Measurements from ENCODE around the gene SEPTIN12. TPM values are rescaled to one million over a fixed set of nuclear protein-coding genes. Genes with fewer than 3 reads are reported as not detected.

The SEPTIN12 gene
- total RNA-seq, 4 donors from 2014 or later: 0.54 TPM; not detected in 3

GRCh38 chr16:4748682-4749411 is 39.3 kb downstream of the SEPTIN12 start:
- peaks cover 13 to 16% of the 10 kb centered on the region in 2 donors for H3K4me1 ChIP-seq
- H3K36me3 ChIP-seq: peaks cover 15 to 22% of the 10 kb centered on the region in 2 donors
- 84 to 93% methylated on average over 9 to 14 of the region's 16 CpGs for WGBS, 2 donors
- no peaks in the 10 kb centered on the region for H3K27me3 ChIP-seq
- H3K9me3 ChIP-seq: no peaks in the 10 kb centered on the region
- TF ChIP-seq CTCF (IDR thresholded peaks at IDR 0.05) (no peak), POLR2A (IDR thresholded peaks at IDR 0.05) (no peak)
- no peak for DNase-seq
- no peak overlapping the region for H3K27ac ChIP-seq
- intact Hi-C loops (cut with DNase I): no loop called here
- no peak overlapping the region for H3K4me3 ChIP-seq (replicated peaks in 1 of 3)

GRCh38 chr16:4747906-4748681 is 40.1 kb downstream of the SEPTIN12 start:
- peaks cover 11 to 14% of the 10 kb centered on the region in 2 donors for H3K4me1 ChIP-seq
- peaks cover 13 to 20% of the 10 kb centered on the region in 2 donors for H3K36me3 ChIP-seq
- no peak overlapping the region for H3K27ac ChIP-seq
- H3K4me3 ChIP-seq (replicated peaks in 1 of 3): no peak overlapping the region
- H3K9me3 ChIP-seq: no peaks in the 10 kb centered on the region
- intact Hi-C loops (cut with DNase I): no loop called here
- DNase-seq: no peak
- no peaks in the 10 kb centered on the region for H3K27me3 ChIP-seq
- 86 to 88% methylated on average over 14 of the region's 14 CpGs for WGBS, 2 donors
- TF ChIP-seq POLR2A (IDR thresholded peaks at IDR 0.05) (no peak), CTCF (IDR thresholded peaks at IDR 0.05) (no peak)

- Histone ChIP-seq H3K27ac (no peak overlapping the region), H3K4me3 (replicated peaks in 1 of 3) (no peak overlapping the region), H3K9me3 (no peaks in the 10 kb centered on the region), H3K27me3 (no peaks in the 10 kb centered on the region), H3K36me3 (peaks cover 8 to 10% of the 10 kb centered on the region in 2 donors), H3K4me1 (peaks cover 1 to 4% of the 10 kb centered on the region in 2 donors)
- peak; percentile 26 to 51 for DNase-seq
- TF ChIP-seq CTCF (IDR thresholded peaks at IDR 0.05): no peak
- TF ChIP-seq POLR2A (IDR thresholded peaks at IDR 0.05): no peak
- intact Hi-C loops (cut with DNase I): no loop called here
- 42 to 74% methylated on average over 7 to 9 of the region's 15 CpGs for WGBS, 2 donors
Measured at GRCh38 chr16:4746991-4747574, 41.1 kb downstream of the SEPTIN12 start.

- WGBS, 2 donors: 89 to 95% methylated on average over 3 to 7 of the region's 8 CpGs
- TF ChIP-seq POLR2A (IDR thresholded peaks at IDR 0.05) (no peak), CTCF (IDR thresholded peaks at IDR 0.05) (no peak)
- no peaks in the 10 kb centered on the region for H3K27me3 ChIP-seq
- no peaks in the 10 kb centered on the region for H3K4me1 ChIP-seq
- H3K4me3 ChIP-seq (replicated peaks in 1 of 3): no peak overlapping the region
- H3K9me3 ChIP-seq: no peaks in the 10 kb centered on the region
- no peak overlapping the region for H3K27ac ChIP-seq
- no peak for DNase-seq
- H3K36me3 ChIP-seq: peaks cover 4 to 5% of the 10 kb centered on the region in 2 donors
- intact Hi-C loops (cut with DNase I): no loop called here
Measured at GRCh38 chr16:4746215-4746614, 41.9 kb downstream of the SEPTIN12 start.

GRCh38 chr16:4745274-4745569 is 42.9 kb downstream of the SEPTIN12 start:
- Histone ChIP-seq H3K4me1 (no peaks in the 10 kb centered on the region), H3K27me3 (no peaks in the 10 kb centered on the region), H3K27ac (no peak overlapping the region), H3K4me3 (replicated peaks in 1 of 3) (no peak overlapping the region), H3K36me3 (no peaks in the 10 kb centered on the region), H3K9me3 (no peaks in the 10 kb centered on the region)
- intact Hi-C loops (cut with DNase I): no loop called here
- no peak for DNase-seq
- WGBS, 2 donors: 89 to 90% methylated on average over 3 of the region's 3 CpGs
- no peak for TF ChIP-seq CTCF (IDR thresholded peaks at IDR 0.05)
- no peak for TF ChIP-seq POLR2A (IDR thresholded peaks at IDR 0.05)

Data from thyroid gland (tissue), 4 donors.